Sigmoid colon (tissue), 7 donors: ENCODE results near the gene TSPAN4. TPM values are rescaled to one million over a fixed set of nuclear protein-coding genes. Genes with fewer than 3 reads are reported as not detected.
A peak's percentile ranks its signal among the peaks of the same experiment; 100 is the strongest.

Source experiments
- DNase-seq: peaks from one replicate; pipeline ENCODE4 v3.0.0-alpha.2; 2019
- H3K27ac ChIP-seq, 4 donors: fragments of 200-600 bp; sonication (generic); one replicate each; pipeline ENCODE4 v1.5.1; 2016 to 2019; ENCODE audit warnings: mild to moderate bottlenecking in 1 of 4
- H3K27me3 ChIP-seq, 3 donors: fragments of 200-600 bp; sonication (generic); one replicate each; pipeline ENCODE4 v1.5.1; 2019; ENCODE audit warnings: mild to moderate bottlenecking in 1 of 3
- H3K36me3 ChIP-seq, 4 donors: fragments of 200-600 bp; sonication (generic); one replicate each; pipeline ENCODE4 v1.5.1; 2016 to 2019
- H3K4me1 ChIP-seq, 4 donors: fragments of 200-600 bp; sonication (generic); one replicate each; pipeline ENCODE4 v1.5.1; 2017 to 2019
- H3K4me3 ChIP-seq, 4 donors: fragments of 200-600 bp; sonication (generic); one replicate each; pipeline ENCODE4 v1.5.1; 2017 to 2019; ENCODE audit warnings: mild to moderate bottlenecking in 2 of 4, moderate library complexity in 1 of 4
- H3K9me3 ChIP-seq, 4 donors: fragments of 200-600 bp in 3 of 4; sonication (generic) in 3 of 4; one replicate each; pipeline versions ENCODE4 v1.5.1 to v1.6.1; 2013 to 2019
- EP300 ChIP-seq, 4 donors: sonication (generic); formaldehyde crosslinking; IDR thresholded peaks; one replicate each; pipeline ENCODE4 v1.6.1; 2017; ENCODE audit warnings: antibody characterized with exemption in 4 of 4
- POLR2A ChIP-seq, 2 donors: fragments of 450-650 bp; IDR thresholded peaks; one replicate each; pipeline ENCODE4 v1.6.1; 2016; ENCODE audit warnings: antibody characterized with exemption in 2 of 2, mild to moderate bottlenecking in 2 of 2, moderate library complexity in 2 of 2
- POLR2AphosphoS5 ChIP-seq, 4 donors: sonication (generic); formaldehyde crosslinking; IDR thresholded peaks; one replicate each; pipeline ENCODE4 v1.6.1; 2017; ENCODE audit warnings: antibody characterized with exemption in 4 of 4
- WGBS, 2 donors: extraction: QIAGEN DNeasy Blood & Tissue Kit; methylation state at CpG; one replicate each; pipeline ENCODE4 v1.1.7; 2013; 5-methylcytosine and 5-hydroxymethylcytosine counted together
- intact Hi-C: fragments of 100-400 bp; cut with DNase I; formaldehyde crosslinking; loops from one replicate; pipeline ENCODE4 v1.15.1; 2023
- polyA plus RNA-seq, 3 donors: library from polyadenylated mRNA; stranded (reverse); fragments of 200-250 nt; gene quantifications; one replicate each; pipeline ENCODE4 v1.2.3, GENCODE V29; 2013
- total RNA-seq, 4 donors: library from RNA; depleted of rRNA; stranded (reverse); fragments of >200 nt; gene quantifications; one replicate each; pipeline ENCODE4 v1.1.0, GENCODE V29; 2016
- TF ChIP-seq, protein P1 (sequence below), 4 experiments: fragments of 450-650 bp in 3 of 4; fragments of 200-600 bp in 1 of 4; IDR thresholded peaks; one replicate each; pipeline ENCODE4 v1.5.1; 2016 to 2019; ENCODE audit warnings: antibody characterized with exemption in 4 of 4, mild to moderate bottlenecking in 3 of 4, moderate library complexity in 2 of 4
- donor health status: healthy with polysubstance abuse.
- donor health status: Bipolar disorder and iron deficiency.
- donor health status: healthy.

Gene TSPAN4
- total and polyA plus RNA-seq, 7 donors, result 8.8 to 92.7 (median 79.2) TPM

DNA sequence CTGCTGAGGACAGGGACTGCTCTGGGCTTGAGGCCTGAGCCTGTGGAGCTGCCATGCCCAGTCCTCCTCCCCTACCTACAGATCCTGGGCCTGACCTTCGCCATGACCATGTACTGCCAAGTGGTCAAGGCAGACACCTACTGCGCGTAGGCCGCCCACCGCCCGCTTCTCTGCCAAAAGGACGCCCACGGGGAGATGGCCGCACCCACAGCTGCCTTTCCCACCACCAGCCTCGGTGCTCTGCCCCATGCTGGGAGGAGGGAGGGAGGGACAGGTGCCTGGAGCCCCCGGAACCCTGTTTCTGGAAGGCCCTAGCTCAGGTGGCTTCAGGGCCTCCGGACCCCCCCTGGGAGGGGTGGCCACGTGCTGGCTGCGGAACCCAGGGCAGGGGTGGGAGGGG lies 23.8 kb downstream of the TSPAN4 start:
- TF ChIP-seq POLR2AphosphoS5 (IDR thresholded peaks at IDR 0.05) (peak in 1 of 4 donors; percentile 5), POLR2A (IDR thresholded peaks at IDR 0.05) (no peak), EP300 (IDR thresholded peaks at IDR 0.05) (no peak)
- TF ChIP-seq, protein P1, sequence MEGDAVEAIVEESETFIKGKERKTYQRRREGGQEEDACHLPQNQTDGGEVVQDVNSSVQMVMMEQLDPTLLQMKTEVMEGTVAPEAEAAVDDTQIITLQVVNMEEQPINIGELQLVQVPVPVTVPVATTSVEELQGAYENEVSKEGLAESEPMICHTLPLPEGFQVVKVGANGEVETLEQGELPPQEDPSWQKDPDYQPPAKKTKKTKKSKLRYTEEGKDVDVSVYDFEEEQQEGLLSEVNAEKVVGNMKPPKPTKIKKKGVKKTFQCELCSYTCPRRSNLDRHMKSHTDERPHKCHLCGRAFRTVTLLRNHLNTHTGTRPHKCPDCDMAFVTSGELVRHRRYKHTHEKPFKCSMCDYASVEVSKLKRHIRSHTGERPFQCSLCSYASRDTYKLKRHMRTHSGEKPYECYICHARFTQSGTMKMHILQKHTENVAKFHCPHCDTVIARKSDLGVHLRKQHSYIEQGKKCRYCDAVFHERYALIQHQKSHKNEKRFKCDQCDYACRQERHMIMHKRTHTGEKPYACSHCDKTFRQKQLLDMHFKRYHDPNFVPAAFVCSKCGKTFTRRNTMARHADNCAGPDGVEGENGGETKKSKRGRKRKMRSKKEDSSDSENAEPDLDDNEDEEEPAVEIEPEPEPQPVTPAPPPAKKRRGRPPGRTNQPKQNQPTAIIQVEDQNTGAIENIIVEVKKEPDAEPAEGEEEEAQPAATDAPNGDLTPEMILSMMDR (IDR thresholded peaks at IDR 0.05), result no peak
- H3K9me3 ChIP-seq, result no peaks in the 10 kb centered on the region
- H3K27me3 ChIP-seq, result no peaks in the 10 kb centered on the region
- peaks cover 0 to 53% (median 12%) of the 10 kb centered on the region in 4 donors for H3K36me3 ChIP-seq
- intact Hi-C loops, result no loop called here
- no peak overlapping the region for H3K4me3 ChIP-seq
- no peak overlapping the region for H3K27ac ChIP-seq
- DNase-seq, result no peak
- peaks cover 0 to 8% (median 4%) of the 10 kb centered on the region in 4 donors for H3K4me1 ChIP-seq
- WGBS, 2 donors, result 86 to 92% methylated on average over 14 of the region's 14 CpGs

DNA sequence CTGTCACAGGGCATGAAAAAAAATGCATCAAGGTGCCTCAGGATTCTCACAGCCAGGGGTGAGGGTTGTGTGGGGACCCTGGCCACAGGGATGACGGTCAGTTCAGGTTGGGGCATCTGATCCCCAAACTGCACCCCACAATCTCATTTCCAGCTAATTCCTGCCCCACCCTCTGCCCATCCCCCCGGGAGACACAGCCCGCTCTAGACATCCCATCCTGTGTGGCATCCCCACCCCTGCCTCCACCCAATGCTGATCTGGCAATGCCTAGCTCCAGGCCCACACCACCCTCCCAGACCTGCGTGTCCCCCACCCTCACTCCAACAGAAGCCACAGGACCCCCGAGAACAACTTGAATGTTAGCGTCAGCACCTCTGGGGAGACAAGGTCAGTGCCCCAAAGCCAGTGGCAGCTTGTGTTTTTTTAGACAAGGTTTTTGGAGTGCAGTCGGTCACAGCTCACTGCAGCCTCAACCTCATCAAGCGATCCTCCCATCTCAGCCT lies 25.3 kb downstream of the TSPAN4 start:
- Histone ChIP-seq H3K36me3 (peaks cover 0 to 49% (median 12%) of the 10 kb centered on the region in 4 donors), H3K27ac (no peak overlapping the region), H3K4me3 (no peak overlapping the region), H3K9me3 (no peaks in the 10 kb centered on the region), H3K27me3 (no peaks in the 10 kb centered on the region), H3K4me1 (no peaks in the 10 kb centered on the region)
- TF ChIP-seq, protein P1 (IDR thresholded peaks at IDR 0.05), result no peak
- TF ChIP-seq POLR2A (IDR thresholded peaks at IDR 0.05) (no peak), EP300 (IDR thresholded peaks at IDR 0.05) (no peak), POLR2AphosphoS5 (IDR thresholded peaks at IDR 0.05) (no peak)
- 90 to 91% methylated on average over 8 of the region's 8 CpGs for WGBS, 2 donors
- no peak for DNase-seq
- intact Hi-C loops, result no loop called here

DNA sequence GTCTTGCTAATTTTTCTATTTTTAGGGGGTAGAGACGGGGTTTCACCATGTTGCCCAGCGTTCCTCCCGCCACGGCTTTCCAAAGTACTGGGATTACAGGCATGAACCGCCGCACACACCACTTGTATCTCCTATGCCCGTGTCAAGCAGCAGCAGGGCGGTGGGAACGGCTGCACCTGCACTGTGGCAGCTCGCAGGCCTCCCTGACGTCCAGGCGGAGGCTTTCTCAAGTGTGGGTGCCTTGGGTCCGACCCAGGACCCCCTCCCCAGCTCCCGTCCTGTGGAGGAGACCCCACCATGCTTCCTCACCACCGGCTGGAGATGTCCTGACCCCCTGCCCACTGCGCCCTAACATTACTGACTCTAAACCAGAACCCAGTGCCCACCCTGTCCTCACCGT lies 25.7 kb downstream of the TSPAN4 start:
- no peak overlapping the region for H3K27ac ChIP-seq
- peaks cover 0 to 46% (median 12%) of the 10 kb centered on the region in 4 donors for H3K36me3 ChIP-seq
- WGBS, 2 donors, result 93% methylated on average over 17 of the region's 17 CpGs
- no peak overlapping the region for H3K4me3 ChIP-seq
- no peaks in the 10 kb centered on the region for H3K4me1 ChIP-seq
- H3K27me3 ChIP-seq, result no peaks in the 10 kb centered on the region
- H3K9me3 ChIP-seq, result no peaks in the 10 kb centered on the region
- intact Hi-C loops, result no loop called here
- TF ChIP-seq EP300 (IDR thresholded peaks at IDR 0.05) (no peak), POLR2AphosphoS5 (IDR thresholded peaks at IDR 0.05) (no peak), POLR2A (IDR thresholded peaks at IDR 0.05) (no peak)
- TF ChIP-seq, protein P1 (IDR thresholded peaks at IDR 0.05), result no peak
- no peak for DNase-seq

DNA sequence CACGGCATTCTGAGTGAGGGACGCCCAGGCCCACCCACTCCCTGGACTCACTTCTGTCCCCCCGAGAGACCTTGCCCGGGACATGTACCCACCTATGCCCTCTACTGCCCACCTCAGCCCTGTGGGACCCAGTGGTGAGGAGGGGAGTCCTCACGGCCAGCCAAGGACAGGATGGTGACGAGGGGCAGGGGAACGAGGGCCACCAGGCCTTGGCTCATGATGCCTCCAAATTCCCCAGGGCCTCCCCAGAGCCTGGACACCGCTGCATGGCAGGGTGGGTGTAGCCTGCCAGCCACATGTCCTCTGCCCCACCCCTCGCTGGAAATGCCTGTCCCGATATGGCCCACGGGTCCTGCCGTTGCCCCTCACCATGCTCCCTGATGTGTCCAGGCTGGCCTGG lies 26.1 kb downstream of the TSPAN4 start:
- peak in 1 of 4 donors; percentile 13 for TF ChIP-seq POLR2AphosphoS5 (IDR thresholded peaks at IDR 0.05)
- TF ChIP-seq, protein P1 (IDR thresholded peaks at IDR 0.05), result no peak
- TF ChIP-seq POLR2A (IDR thresholded peaks at IDR 0.05), result no peak
- no peak for TF ChIP-seq EP300 (IDR thresholded peaks at IDR 0.05)
- H3K27ac ChIP-seq, result no peak overlapping the region
- 89 to 94% methylated on average over 12 of the region's 12 CpGs for WGBS, 2 donors
- intact Hi-C loops, result no loop called here
- H3K36me3 ChIP-seq, result peaks cover 0 to 42% (median 12%) of the 10 kb centered on the region in 4 donors
- no peaks in the 10 kb centered on the region for H3K9me3 ChIP-seq
- no peak for DNase-seq
- no peaks in the 10 kb centered on the region for H3K27me3 ChIP-seq
- no peaks in the 10 kb centered on the region for H3K4me1 ChIP-seq
- no peak overlapping the region for H3K4me3 ChIP-seq
